GM18951 (cell line): ENCODE measurements around the gene MLLT10.
"Not testable (repeated sequence)": the region's sequence is repeated elsewhere in the genome, so short reads cannot be mapped to it uniquely, and the experiment has no call there.

Source experiments
- POLR2A ChIP-seq: IDR thresholded peaks from 4 replicates; pipeline ENCODE4 v1.6.1; 2011; ENCODE audit warnings: mild to moderate bottlenecking; ENCODE audit not compliant: insufficient read length, insufficient read depth; ENCODE audit errors: extremely low read depth
- in situ Hi-C: fragments of 300-500 bp; cut with MboI; formaldehyde crosslinking; loops from one replicate; pipeline ENCODE4 v1.12.0; 2022; ENCODE audit warnings: low sequenced_read_pairs, mixed read lengths, inconsistent platforms; ENCODE audit not compliant: unreplicated experiment

Gene MLLT10

GRCh38 chr10:21614000-21614399 lies 80.0 kb downstream of the MLLT10 start:
- TF ChIP-seq POLR2A, result no peak
- in situ Hi-C loops, result no loop called here

- TF ChIP-seq POLR2A, result no peak
- in situ Hi-C loops, result no loop called here
Measured at GRCh38 chr10:21617267-21617666, 83.2 kb downstream of the MLLT10 start.

GRCh38 chr10:21623291-21623690 lies 89.3 kb downstream of the MLLT10 start:
- in situ Hi-C loops, result no loop called here

GRCh38 chr10:21624421-21624820 lies 90.4 kb downstream of the MLLT10 start:
- in situ Hi-C loops, result not testable (repeated sequence)

More at GRCh38 chr10:21623291-21623690, 89.3 kb downstream of the MLLT10 start:
- TF ChIP-seq POLR2A, result no peak

GRCh38 chr10:21624951-21625350 lies 90.9 kb downstream of the MLLT10 start:
- no peak for TF ChIP-seq POLR2A
- in situ Hi-C loops, result no loop called here

GRCh38 chr10:21625623-21626229 lies 91.7 kb downstream of the MLLT10 start:
- in situ Hi-C loops, result no loop called here
- TF ChIP-seq POLR2A, result no peak

- in situ Hi-C loops, result no loop called here
- TF ChIP-seq POLR2A, result no peak
Measured at GRCh38 chr10:21626457-21627161, 92.6 kb downstream of the MLLT10 start.

- no peak for TF ChIP-seq POLR2A
- in situ Hi-C loops, result no loop called here
Measured at GRCh38 chr10:21627331-21627730, 93.3 kb downstream of the MLLT10 start.

- TF ChIP-seq POLR2A, result no peak
- in situ Hi-C loops, result no loop called here
Measured at GRCh38 chr10:21628023-21628422, 94.0 kb downstream of the MLLT10 start.

- in situ Hi-C loops, result not testable (repeated sequence)
Measured at GRCh38 chr10:21628645-21629044, 94.6 kb downstream of the MLLT10 start.

GRCh38 chr10:21634599-21635365 lies 100.8 kb downstream of the MLLT10 start:
- in situ Hi-C loops, result no loop called here
- no peak for TF ChIP-seq POLR2A

GRCh38 chr10:21637795-21638194 lies 103.8 kb downstream of the MLLT10 start:
- no peak for TF ChIP-seq POLR2A
- in situ Hi-C loops, result no loop called here

- no peak for TF ChIP-seq POLR2A
- in situ Hi-C loops, result no loop called here
Measured at GRCh38 chr10:21638681-21639080, 104.6 kb downstream of the MLLT10 start.

GRCh38 chr10:21648040-21648439 lies 114.0 kb downstream of the MLLT10 start:
- in situ Hi-C loops, result no loop called here
- no peak for TF ChIP-seq POLR2A
